ENCODE results near the gene CORO2B. TPM values are rescaled to one million over a fixed set of nuclear protein-coding genes. Genes with fewer than 3 reads are reported as not detected.

CORO2B gene
- total RNA-seq, 1 experiment from 2014 or later = not detected

DNA sequence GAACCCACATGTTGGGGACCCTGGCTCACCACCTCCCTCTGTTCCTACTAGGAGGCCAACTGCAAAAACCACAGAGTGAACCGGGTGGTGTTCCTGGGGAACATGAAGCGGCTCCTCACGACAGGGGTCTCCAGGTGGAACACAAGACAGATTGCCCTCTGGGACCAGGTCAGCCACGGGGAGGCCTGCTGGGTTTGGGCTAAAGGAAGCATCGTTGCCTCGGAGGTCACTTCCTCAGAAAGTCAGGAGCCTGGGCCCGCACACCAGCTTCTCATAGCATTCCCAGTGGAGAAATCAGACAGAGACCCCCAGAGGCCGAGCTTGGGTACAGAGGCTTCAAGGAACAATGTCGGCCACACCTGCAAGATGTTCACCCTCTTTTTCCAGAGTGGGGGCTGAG lies 135.1 kb downstream of the CORO2B start:
- DNase-seq (ENCODE audit: extremely low read depth, low read depth) = no peak

- no peak for DNase-seq (ENCODE audit: extremely low read depth, low read depth)
Observed at GRCh38 chr15:68715111-68715510, 136.3 kb downstream of the CORO2B start.

DNA sequence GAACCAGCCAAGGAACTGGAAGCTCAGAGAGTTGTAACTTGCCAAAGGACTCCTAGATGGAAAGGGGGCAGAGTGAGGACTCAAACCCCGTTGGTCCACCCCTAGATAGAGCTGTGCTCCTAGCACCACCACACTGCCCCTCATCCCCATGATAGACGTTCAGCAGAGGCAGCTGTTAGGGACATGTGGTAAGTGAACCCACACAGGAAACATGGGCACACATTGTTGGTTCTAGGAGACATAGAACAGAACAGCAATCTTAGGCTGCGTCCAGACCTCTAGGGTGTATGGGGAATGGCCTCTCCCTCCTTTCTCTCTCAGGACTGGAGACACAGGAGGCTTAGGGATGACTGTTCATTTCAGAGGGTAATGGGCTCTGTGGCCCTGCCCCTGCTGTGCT lies 139.2 kb downstream of the CORO2B start:
- DNase-seq (ENCODE audit: extremely low read depth, low read depth) = no peak

GRCh38 chr15:68718468-68718867 lies 139.7 kb downstream of the CORO2B start:
- no peak for DNase-seq (ENCODE audit: extremely low read depth, low read depth)

DNA sequence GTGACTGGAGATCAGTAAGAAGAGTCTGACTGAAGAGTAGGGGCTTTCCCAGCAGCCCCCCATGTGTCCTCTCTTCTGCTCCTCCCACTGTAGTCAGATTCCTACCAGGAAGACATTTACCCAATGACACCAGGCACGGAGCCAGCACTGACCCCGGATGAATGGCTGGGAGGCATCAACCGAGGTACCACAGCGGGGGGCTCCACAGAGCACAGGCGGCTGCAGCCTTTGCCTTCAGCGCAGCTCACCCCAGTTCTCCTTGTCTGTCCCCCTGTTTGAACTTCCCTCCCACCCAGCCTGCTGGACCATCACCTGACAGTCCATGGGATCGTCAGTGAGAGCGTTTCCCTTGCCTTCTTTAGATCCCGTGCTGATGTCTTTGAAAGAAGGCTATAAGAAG lies 140.3 kb downstream of the CORO2B start:
- DNase-seq (ENCODE audit: extremely low read depth, low read depth) = no peak

DNA sequence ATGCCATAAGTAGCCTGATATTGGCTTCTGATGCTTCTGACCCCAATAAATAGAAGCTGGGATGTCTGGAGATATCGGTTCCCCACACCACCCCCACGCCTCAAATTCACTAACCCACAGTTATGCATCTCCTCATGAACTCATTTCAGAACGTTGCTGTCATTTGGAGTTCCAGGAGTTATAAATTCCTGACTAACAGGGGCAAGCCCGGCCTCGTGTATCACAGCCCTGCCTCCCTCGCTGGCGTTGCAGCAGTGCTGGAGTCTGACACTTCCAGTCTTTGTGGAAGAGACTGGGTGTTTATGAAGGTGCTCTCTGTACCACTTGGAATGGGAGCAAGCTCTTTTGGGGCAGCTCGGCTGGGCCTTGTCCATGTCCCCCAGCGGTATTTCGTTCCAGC lies 140.9 kb downstream of the CORO2B start:
- DNase-seq (ENCODE audit: extremely low read depth, low read depth) = no peak

DNA sequence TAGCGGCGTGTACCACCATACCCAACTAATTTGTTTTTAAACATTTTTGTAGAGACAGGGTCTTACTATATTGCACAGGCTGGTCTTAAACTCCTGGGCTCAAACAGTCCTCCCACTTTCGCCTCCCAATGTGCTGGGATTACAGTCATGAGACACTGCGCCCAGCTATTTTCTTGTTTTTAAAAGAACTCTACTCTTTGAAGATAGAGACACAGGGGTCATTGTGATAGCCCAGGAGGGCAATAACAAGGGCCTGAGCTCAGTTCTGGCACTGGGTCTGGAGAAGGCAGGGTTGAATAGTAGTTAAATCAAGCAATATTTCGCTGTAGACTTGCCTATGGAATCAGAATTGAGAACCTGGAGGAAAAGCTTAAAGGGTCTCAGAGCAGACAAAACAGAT lies 143.1 kb downstream of the CORO2B start:
- no peak for DNase-seq (ENCODE audit: extremely low read depth, low read depth)

DNA sequence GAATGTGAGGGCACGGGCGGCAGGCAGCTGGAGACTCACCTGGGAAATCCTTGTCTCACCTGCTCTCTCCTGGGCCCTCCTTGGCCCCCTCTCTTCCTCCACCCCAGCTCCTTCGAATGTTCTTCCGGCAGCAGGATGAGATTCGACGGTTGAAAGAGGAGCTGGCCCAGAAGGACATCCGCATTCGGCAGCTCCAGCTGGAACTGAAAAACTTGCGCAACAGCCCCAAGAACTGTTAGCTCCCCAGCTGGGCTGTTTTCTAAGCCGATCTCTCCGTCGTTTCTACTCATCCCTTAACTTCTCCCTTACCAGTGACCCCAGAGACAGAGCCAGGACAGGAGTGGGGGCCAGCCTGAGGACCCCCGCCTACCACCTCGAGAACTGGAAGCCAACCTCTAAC lies 146.9 kb downstream of the CORO2B start:
- no peak for DNase-seq (ENCODE audit: extremely low read depth, low read depth)

- DNase-seq (ENCODE audit: extremely low read depth, low read depth) = no peak
Observed at GRCh38 chr15:68726246-68726645, 147.5 kb downstream of the CORO2B start.

DNA sequence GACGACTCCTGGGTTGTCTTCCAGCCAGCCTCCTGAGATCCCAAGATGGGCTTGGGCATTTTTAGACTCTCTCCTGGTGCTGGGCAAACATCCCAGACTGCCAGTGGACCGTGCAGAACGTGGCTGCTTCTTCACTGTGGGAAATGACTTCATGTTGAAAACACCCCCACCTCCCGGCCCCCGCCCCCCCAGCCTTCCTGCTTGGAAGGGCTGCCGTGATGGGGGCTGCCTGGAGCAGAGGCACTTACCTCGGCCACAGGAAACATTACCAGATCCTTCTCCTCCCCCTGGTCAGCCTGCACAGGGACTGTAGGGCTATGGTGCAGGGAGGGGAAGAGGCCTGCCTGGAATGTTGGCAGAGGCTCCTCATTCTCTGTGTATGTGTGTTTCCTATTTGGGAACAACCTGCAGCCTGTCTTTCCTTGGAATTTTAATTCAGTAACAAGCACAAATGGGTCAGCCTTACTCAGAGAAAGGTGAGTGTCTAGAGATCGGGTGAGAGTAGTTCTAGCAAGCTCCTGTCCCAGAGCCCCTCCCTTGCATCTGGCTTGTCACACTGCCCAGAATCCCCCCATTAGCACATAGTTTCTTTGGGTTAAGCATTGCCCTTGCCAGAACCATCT lies 151.1 kb downstream of the CORO2B start:
- DNase-seq (ENCODE audit: extremely low read depth, low read depth) = no peak

DNA sequence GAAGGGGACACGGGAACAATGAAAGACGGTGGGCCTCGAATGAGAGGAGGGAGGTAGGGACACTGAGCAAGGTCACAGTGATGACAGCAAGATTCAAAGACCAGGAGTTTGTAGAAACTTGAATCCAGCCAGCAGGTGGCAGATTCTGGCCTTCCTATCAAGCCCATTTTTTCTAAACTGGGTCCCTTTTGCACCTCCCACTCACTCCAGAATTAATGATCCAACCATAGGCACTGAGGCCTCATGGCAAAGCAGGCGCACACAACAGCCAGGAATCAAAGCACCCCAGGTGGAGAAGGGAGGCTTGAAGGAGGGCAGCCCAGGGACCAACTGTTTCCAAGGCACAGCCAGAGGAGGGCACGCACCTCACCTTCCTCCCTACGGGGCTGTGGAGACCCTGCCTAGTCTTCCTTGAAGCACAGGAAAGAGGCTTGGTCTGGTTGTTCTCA lies 151.7 kb downstream of the CORO2B start:
- peak; percentile 18 for DNase-seq (ENCODE audit: extremely low read depth, low read depth)

- no peak for DNase-seq (ENCODE audit: extremely low read depth, low read depth)
Observed at GRCh38 chr15:68730976-68731897, 152.4 kb downstream of the CORO2B start.

DNA sequence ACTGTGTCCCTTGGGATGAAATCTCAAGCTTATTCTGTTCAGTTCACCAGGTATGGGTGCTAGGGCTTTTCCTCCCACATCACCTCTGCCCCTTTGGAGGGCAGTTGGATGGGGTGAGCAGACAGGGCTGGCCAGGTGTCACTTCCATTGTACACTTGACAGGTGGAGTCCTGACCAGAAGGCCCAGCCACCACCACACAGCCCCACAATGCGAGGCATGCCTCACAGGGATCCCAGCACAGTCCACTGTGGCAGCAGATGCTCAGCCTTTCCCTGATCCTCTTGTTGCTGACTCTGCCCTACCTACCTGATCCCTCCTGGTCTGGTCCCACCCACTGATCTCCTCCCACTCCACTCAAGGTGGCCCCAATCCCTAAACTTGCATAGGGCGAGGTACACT lies 153.7 kb downstream of the CORO2B start:
- DNase-seq (ENCODE audit: extremely low read depth, low read depth) = no peak

- no peak for DNase-seq (ENCODE audit: extremely low read depth, low read depth)
Observed at GRCh38 chr15:68733666-68734065, 154.9 kb downstream of the CORO2B start.

- DNase-seq (ENCODE audit: extremely low read depth, low read depth) = no peak
Observed at GRCh38 chr15:68734352-68734751, 155.6 kb downstream of the CORO2B start.

- no peak for DNase-seq (ENCODE audit: extremely low read depth, low read depth)
Observed at GRCh38 chr15:68734881-68735280, 156.1 kb downstream of the CORO2B start.

- no peak for DNase-seq (ENCODE audit: extremely low read depth, low read depth)
Observed at GRCh38 chr15:68735610-68736009, 156.8 kb downstream of the CORO2B start.

GRCh38 chr15:68739390-68740080 lies 160.7 kb downstream of the CORO2B start:
- no peak for DNase-seq (ENCODE audit: extremely low read depth, low read depth)

GRCh38 chr15:68743256-68743655 lies 164.5 kb downstream of the CORO2B start:
- no peak for DNase-seq (ENCODE audit: extremely low read depth, low read depth)

- DNase-seq (ENCODE audit: extremely low read depth, low read depth) = no peak
Observed at GRCh38 chr15:68749365-68749764, 170.6 kb downstream of the CORO2B start.

DNA sequence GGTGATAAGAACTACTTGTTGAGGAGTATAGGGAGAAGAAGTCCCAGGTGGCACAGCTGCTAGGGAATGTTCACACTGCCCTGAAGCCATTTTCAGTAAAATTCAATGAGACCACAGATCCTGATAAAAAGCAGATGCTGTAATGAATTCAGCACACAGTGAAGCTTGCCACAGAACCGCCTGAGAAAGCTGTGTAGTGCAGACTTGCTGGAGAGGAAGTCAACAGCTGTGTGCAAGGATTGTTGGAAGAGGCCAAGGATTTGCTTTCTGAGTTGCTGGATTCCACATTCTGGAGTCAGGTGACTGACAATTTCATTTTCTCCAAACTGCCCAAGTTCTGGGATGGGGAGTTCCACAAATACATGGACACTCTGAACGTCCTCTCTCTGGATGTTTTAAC lies 171.0 kb downstream of the CORO2B start:
- no peak for DNase-seq (ENCODE audit: extremely low read depth, low read depth)
